NCI-H2227 (cell line): Measurements from ENCODE around the gene SLC22A13.

ENCODE experiments used
- DNase-seq: peaks from one replicate; lab custom pipeline; 2025; ENCODE audit not compliant: unreplicated experiment; lab: John Stamatoyannopoulos, UW

SLC22A13 gene

GRCh38 chr3:38325256-38325655 lies 59.6 kb downstream of the SLC22A13 start:
- no peak for DNase-seq

GRCh38 chr3:38327335-38328009 lies 61.9 kb downstream of the SLC22A13 start:
- DNase-seq, result no peak
